GM20431 (cell line): ENCODE results near the gene IGFBP2.

Source experiments
- in situ Hi-C: fragments of 300-500 bp; cut with MseI, MboI; formaldehyde crosslinking; loops from one replicate; pipeline ENCODE4 v1.15.0; 2020; ENCODE audit warnings: low sequenced_read_pairs; ENCODE audit not compliant: unreplicated experiment

The IGFBP2 gene

DNA sequence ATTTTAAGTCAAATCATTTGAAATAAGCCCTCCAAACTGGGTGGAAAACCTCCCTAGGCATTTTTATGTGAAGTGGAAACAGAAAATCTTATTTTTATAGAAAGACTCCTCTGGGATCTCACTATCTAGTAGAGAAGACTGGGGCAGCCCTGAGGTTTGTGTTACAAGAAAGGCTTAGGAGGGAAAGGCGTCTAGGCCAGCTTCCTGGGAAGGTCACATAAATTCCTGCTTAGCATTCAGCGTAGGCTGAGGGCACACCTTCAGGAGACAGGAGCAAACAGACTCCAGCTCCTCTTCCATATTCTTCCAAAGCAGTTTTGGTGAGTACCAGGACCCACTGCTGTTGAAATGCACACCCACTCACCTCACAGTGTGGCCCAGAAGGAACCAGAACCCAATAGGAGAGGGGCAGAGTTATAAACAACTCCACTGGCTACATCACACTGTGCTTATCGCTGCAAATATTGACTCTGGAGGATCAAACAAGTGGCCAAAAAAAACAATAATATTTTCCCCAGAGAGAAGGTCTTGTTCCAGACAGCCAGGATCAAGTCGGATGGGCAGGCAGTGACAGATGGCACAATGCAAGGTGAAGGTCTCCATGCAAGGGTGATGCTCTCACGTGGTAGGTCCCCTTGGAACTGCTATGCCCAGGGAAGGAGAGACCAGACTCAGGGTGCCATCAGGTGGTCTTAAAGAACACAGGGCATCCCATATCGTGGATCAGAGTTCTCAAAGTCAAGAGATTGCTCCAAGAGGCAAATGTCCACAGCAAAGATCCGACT is 17.7 kb upstream of the IGFBP2 start:
- in situ Hi-C loops = no loop called here

DNA sequence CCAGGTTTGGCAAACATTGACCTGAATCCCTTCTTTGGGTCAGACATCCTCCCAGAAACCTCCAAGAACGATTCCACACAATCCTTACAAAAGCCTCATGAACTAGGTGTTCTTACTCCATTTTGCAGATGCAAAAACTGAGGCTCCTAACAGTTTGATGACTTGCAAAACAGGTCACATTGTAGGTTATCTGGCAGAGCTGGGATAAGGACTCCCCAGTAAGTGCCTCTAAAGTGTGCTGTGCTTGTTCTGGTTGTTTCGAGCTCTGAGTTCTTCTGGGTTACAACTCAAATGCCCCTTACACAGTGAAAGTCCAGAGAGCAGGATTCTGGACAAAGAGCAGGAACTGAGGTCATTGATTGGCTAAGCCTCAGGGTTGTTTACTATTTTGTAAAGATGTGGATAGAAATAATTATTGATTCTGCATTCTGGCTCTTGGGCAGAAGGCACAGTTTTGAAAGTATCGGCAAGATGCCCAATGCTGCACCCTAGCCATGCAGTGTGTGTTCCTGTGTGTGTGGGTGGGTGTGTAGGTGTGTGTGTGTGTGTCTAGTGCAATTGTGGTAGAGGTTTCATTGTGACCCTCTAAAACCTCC is 17.0 kb upstream of the IGFBP2 start:
- in situ Hi-C loops = no loop called here

- in situ Hi-C loops = no loop called here
Observed at GRCh38 chr2:216617159-216617815, 15.9 kb upstream of the IGFBP2 start.

DNA sequence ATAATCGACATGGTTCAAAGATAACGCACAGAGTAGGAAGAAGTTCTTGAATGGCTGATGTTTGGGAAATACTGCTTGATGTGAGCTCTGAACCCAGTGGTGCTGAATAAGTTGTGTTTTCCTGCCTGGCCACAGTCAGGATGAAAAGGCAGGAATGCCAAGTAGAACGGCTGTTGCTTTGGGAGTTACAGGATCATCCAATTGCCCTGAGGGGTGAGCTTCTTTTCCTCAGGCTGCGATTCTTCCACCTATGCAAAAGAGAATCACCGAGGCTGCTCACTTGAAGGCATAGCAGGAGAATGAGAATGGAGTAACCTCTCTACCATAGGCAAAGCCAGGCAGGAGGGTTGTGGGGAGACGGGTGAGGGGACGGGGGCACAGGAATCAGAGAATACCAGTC is 14.4 kb upstream of the IGFBP2 start:
- in situ Hi-C loops = no loop called here

- in situ Hi-C loops = no loop called here
Observed at GRCh38 chr2:216619411-216620393, 13.5 kb upstream of the IGFBP2 start.

DNA sequence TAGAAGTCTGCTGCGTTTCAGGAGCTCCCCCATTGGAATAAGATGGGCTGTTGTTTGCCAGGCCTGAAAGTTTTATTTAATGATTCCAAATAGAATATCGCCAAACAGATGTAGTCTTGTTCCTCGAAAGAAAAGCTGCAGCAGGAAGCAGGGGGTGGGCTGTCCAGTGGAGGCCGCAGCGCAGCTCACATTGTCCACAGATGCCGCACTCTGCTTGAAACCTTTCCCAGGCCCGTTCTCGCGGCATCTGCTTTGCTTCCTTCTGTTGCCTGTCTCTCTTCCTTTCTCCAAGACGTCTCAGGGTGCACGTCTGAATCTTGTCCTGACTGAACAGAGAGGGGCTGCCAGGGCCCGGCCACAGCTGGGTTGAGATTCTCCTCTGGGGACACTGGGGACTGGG is 12.4 kb upstream of the IGFBP2 start:
- in situ Hi-C loops = no loop called here

GRCh38 chr2:216621292-216621691 is 11.9 kb upstream of the IGFBP2 start:
- in situ Hi-C loops = no loop called here

GRCh38 chr2:216622526-216622925 is 10.7 kb upstream of the IGFBP2 start:
- in situ Hi-C loops = no loop called here

DNA sequence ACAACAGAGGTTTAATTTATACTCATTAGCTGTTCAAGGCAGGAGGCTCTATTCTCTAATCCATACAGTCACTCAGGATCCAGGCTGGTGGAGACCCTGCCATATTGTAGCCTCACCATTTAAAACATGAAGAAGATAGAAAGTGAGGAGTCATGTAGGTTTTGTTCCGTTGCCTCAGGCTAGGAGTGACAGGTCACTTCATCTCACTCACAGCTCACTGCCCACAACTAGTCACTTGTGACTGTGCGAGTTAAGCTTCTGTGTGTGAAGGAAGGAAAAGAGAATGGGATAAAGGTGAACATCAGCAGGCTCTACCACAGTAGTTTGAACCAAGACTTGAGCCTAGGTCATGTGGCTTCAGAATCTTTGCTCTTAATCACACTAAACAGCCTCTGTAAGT is 9.0 kb upstream of the IGFBP2 start:
- in situ Hi-C loops = no loop called here

DNA sequence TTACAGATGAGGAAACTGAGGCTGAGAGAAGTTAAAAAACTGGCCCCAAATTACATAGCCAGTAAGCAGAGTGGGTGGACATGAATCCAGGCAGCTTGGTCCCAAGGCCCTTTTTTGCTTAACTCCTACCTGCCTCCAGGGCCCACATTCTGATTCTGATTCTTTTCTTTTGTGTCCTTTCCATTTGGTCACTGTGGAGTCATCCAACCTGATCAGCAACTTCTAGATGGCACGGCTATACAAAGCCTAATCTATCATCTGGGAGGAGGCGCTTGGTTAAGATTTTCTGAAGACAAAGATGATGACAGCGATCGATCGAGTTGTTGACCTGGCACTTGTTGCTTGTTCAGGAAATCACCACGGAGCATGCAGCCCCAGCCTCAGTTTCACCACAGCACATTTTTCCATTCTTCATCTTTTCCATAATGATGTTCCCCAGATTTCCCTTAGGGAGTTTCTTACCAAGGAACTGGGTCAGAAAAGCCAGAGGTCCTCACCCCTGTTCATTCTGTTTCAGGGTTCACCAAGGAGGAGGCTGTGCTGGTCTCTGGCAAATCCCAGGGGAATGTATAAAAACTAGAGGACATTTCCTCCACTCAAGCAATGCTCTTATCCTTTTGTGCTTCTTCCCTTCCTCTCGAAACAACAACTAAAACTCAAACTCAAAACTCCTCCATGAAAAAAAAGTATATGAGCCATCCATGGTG is 6.9 kb upstream of the IGFBP2 start:
- in situ Hi-C loops = no loop called here

DNA sequence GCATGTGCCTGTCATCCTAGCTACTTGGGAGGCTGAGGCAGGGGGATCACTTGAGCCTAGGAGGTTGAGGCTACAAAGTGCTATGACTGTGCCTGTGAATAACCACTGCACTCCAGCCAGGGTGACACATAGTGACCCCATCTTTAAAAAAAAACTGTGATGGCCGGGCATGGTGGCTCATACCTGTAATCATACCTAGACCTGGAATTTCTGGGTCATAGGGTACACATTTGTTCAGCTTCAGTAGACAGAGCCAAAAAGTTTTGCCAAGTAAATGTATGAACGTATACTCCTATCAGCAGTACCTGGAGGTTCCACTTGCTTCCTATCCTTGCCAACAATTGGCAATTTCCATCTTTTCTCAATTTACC is 6.4 kb upstream of the IGFBP2 start:
- in situ Hi-C loops = no loop called here

GRCh38 chr2:216629784-216630183 is 3.4 kb upstream of the IGFBP2 start:
- in situ Hi-C loops = no loop called here

- in situ Hi-C loops = no loop called here
Observed at GRCh38 chr2:216632346-216632951, 771 bp upstream of the IGFBP2 start.

GRCh38 chr2:216633616-216634369 is 573 bp downstream of the IGFBP2 start:
- in situ Hi-C loops = no loop called here

- in situ Hi-C loops = no loop called here
Observed at GRCh38 chr2:216634370-216635148, 1.3 kb downstream of the IGFBP2 start.

DNA sequence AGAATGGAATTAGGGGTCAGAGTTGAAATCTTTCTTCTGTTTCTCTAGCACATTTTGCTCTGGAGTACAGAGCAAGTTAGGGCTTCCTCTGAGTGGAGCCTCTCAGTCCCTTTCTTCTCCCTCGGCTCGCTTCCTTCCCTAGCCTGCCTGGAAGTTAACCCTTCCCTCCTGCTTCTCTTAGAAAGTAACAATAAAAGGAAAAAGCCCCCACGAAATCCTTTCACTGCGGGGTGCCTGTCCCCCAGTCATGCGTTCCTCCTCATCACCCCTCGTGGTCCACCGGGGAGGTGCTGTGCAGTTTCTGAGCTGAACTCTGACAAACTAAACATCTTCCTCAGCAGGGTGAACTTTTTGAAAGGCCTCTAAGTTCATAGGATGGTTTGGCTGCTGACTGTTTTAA is 2.0 kb downstream of the IGFBP2 start:
- in situ Hi-C loops = no loop called here

DNA sequence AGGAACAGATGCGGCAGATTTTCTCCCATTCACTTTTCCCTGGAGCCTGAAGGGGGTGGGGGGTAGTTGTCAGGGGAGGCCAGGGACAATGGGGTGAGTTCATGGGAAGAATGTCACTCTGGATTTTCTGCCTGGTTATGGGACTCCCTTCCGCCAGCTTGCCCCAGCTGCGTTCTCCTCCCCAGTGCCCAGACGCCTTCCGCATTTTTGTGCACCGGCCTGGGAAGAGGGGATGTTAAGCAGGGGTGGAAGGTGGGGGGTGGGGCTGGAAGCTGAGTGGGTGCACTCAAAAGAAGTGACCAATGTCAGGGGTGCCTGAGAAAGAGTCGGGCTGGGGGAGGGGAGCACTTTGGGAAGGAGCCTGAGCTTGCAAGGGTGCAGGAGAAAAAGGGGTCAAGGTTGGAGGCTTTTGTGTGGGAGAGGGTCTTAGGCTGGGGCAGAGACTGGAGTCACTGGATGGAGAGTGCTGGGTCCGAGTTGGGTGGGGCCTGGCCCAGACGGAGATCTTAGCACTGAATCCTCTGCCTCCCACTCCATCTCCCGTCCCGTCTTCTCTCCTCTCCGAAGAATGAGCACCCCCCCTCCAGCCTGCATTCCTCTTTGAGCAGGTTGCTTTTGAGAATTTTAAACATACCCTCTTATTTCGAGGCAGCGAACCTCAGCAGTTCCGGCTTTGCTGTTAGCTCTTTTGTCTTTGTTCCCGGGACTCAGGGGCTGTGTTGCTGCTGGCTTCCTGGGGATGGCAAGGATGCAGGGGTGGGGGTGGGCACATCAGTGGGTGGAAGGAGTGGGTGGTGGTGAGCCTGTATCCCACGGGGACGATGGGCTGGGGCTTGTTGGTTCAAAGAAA is 2.7 kb downstream of the IGFBP2 start:
- in situ Hi-C loops = no loop called here
